Natural killer cell (primary cell): ENCODE data around the gene KRTAP19-8. TPM values are rescaled to one million over a fixed set of nuclear protein-coding genes. Genes with fewer than 3 reads are reported as not detected.

Experiments
- ATAC-seq, 3 donors: fragments of 150-1000 bp in 2 of 3; fragments of 200-7000 bp in 1 of 3; cut with Tn5 transposase; 1 replicate in 1 of 3; 2 replicates in 2 of 3; pipeline ENCODE4 v1.10.0; 2021; ENCODE audit warnings: mild to moderate bottlenecking in 2 of 3, moderate library complexity in 2 of 3
- DNase-seq, 2 donors: peaks; one replicate each; pipeline versions ENCODE4 v3.0.0 to v3.0.0-alpha.2; 2013 to 2021; ENCODE audit warnings: mixed read lengths in 1 of 2
- H3K27ac ChIP-seq: one replicate; pipeline ENCODE4 v1.5.1; 2013; ENCODE audit warnings: mild to moderate bottlenecking, low read length
- H3K27me3 ChIP-seq: one replicate; pipeline ENCODE4 v1.6.1; 2013; ENCODE audit warnings: low read length; ENCODE audit not compliant: control insufficient read depth, insufficient read depth
- H3K36me3 ChIP-seq: one replicate; pipeline ENCODE4 v1.6.1; 2013; ENCODE audit warnings: low read length; ENCODE audit not compliant: control insufficient read depth, insufficient read depth
- H3K4me1 ChIP-seq: one replicate; pipeline ENCODE4 v1.6.1; 2013; ENCODE audit warnings: low read length; ENCODE audit not compliant: control insufficient read depth, insufficient read depth
- H3K4me3 ChIP-seq: one replicate; pipeline ENCODE4 v1.5.1; 2013; ENCODE audit warnings: low read length
- H3K9me3 ChIP-seq: one replicate; pipeline ENCODE4 v1.6.1; 2013; ENCODE audit warnings: low read length; ENCODE audit not compliant: control insufficient read depth, insufficient read depth
- H3K27ac Mint-ChIP-seq, 2 donors: one replicate each; pipeline ENCODE4 v1.8.0; 2022; ENCODE audit warnings: mild to moderate bottlenecking in 2 of 2, mixed read lengths in 2 of 2, moderate library complexity in 1 of 2
- H3K27me3 Mint-ChIP-seq, 2 donors: one replicate each; pipeline ENCODE4 v1.8.0; 2022; ENCODE audit warnings: low read depth in 2 of 2, mixed read lengths in 2 of 2
- H3K36me3 Mint-ChIP-seq: one replicate; pipeline ENCODE4 v1.8.0; 2022; ENCODE audit warnings: mixed read lengths
- H3K4me1 Mint-ChIP-seq, 2 donors: one replicate each; pipeline ENCODE4 v1.8.0; 2022; ENCODE audit warnings: mixed read lengths in 2 of 2
- H3K4me3 Mint-ChIP-seq: one replicate; pipeline ENCODE4 v1.8.0; 2022; ENCODE audit warnings: mild to moderate bottlenecking, moderate library complexity, mixed read lengths
- H3K9me3 Mint-ChIP-seq, 2 donors: one replicate each; pipeline ENCODE4 v1.8.0; 2022; ENCODE audit warnings: mixed read lengths in 2 of 2
- CTCF ChIP-seq: fragments of 200-600 bp; IDR thresholded peaks from one replicate; pipeline ENCODE4 v1.8.0; 2022; ENCODE audit warnings: antibody characterized with exemption
- WGBS: methylation state at CpG from one replicate; pipeline ENCODE4 v1.1.7; 2013; ENCODE audit warnings: missing lambda C conversion rate; ENCODE audit not compliant: insufficient coverage; 5-methylcytosine and 5-hydroxymethylcytosine counted together
- intact Hi-C: fragments of 100-400 bp; cut with micrococcal nuclease; formaldehyde crosslinking; loops from one replicate; pipeline ENCODE4 v1.14.2; 2022
- total RNA-seq, 4 donors: library from RNA; stranded (reverse); fragments of 120-200 nt in 1 of 4; gene quantifications; one replicate each; pipeline versions ENCODE4 v1.2.3 to v1.2.4, GENCODE V29; 2013 to 2022

Gene KRTAP19-8
- total RNA-seq, 3 donors from 2014 or later (not counting 1 experiment from before 2014, with no cell fraction given) = not detected

GRCh38 chr21:31043471-31043870 is 5.2 kb upstream of the KRTAP19-8 start:
- Mint-ChIP-seq H3K27ac (no peak overlapping the region), H3K4me3 (no peak overlapping the region), H3K4me1 (no peaks in the 10 kb centered on the region), H3K9me3 (no peaks in the 10 kb centered on the region), H3K27me3 (peaks cover 6 to 7% of the 10 kb centered on the region in 2 donors), H3K36me3 (no peaks in the 10 kb centered on the region)
- H3K9me3 ChIP-seq = no peaks in the 10 kb centered on the region
- H3K27ac ChIP-seq = no peak overlapping the region
- no peaks in the 10 kb centered on the region for H3K36me3 ChIP-seq
- no peaks in the 10 kb centered on the region for H3K27me3 ChIP-seq
- no peak overlapping the region for H3K4me3 ChIP-seq
- WGBS = 91% methylated on average over 4 of the region's 5 CpGs
- H3K4me1 ChIP-seq = no peaks in the 10 kb centered on the region
- intact Hi-C loops = no loop called here
- DNase-seq (no peak), ATAC-seq (no peak)
- no peak for TF ChIP-seq CTCF

- H3K9me3 ChIP-seq = no peaks in the 10 kb centered on the region
- Mint-ChIP-seq H3K27me3 (peaks cover 6 to 9% of the 10 kb centered on the region in 2 donors), H3K27ac (no peak overlapping the region), H3K9me3 (no peaks in the 10 kb centered on the region), H3K4me3 (no peak overlapping the region), H3K4me1 (no peaks in the 10 kb centered on the region), H3K36me3 (no peaks in the 10 kb centered on the region)
- no peaks in the 10 kb centered on the region for H3K36me3 ChIP-seq
- no peak overlapping the region for H3K4me3 ChIP-seq
- DNase-seq (no peak), ATAC-seq (no peak)
- WGBS = no CpG with 5 or more reads among the region's 1 CpG
- no peak for TF ChIP-seq CTCF
- H3K4me1 ChIP-seq = no peaks in the 10 kb centered on the region
- intact Hi-C loops = no loop called here
- no peak overlapping the region for H3K27ac ChIP-seq
- no peaks in the 10 kb centered on the region for H3K27me3 ChIP-seq
These were observed 3.8 kb upstream of the KRTAP19-8 start for GRCh38 chr21:31042080-31042464.

GRCh38 chr21:31041295-31042079 is 3.2 kb upstream of the KRTAP19-8 start:
- H3K27ac ChIP-seq = no peak overlapping the region
- intact Hi-C loops = no loop called here
- H3K4me3 ChIP-seq = no peak overlapping the region
- H3K27me3 ChIP-seq = no peaks in the 10 kb centered on the region
- WGBS = 85% methylated on average over 10 of the region's 11 CpGs
- no peaks in the 10 kb centered on the region for H3K4me1 ChIP-seq
- ATAC-seq = no peak
- no peak overlapping the region for H3K27ac Mint-ChIP-seq
- peaks cover 6 to 10% of the 10 kb centered on the region in 2 donors for H3K27me3 Mint-ChIP-seq
- TF ChIP-seq CTCF = no peak
- no peaks in the 10 kb centered on the region for H3K36me3 ChIP-seq
- H3K9me3 ChIP-seq = no peaks in the 10 kb centered on the region
- no peaks in the 10 kb centered on the region for H3K9me3 Mint-ChIP-seq
- no peaks in the 10 kb centered on the region for H3K4me1 Mint-ChIP-seq
- H3K36me3 Mint-ChIP-seq = no peaks in the 10 kb centered on the region
- no peak overlapping the region for H3K4me3 Mint-ChIP-seq
- no peak for DNase-seq

GRCh38 chr21:31034378-31034777 is 3.9 kb downstream of the KRTAP19-8 start:
- Mint-ChIP-seq H3K27ac (no peak overlapping the region), H3K4me3 (no peak overlapping the region), H3K4me1 (no peaks in the 10 kb centered on the region), H3K9me3 (no peaks in the 10 kb centered on the region), H3K36me3 (no peaks in the 10 kb centered on the region), H3K27me3 (peaks cover 7 to 9% of the 10 kb centered on the region in 2 donors)
- no peak overlapping the region for H3K4me3 ChIP-seq
- H3K27me3 ChIP-seq = no peaks in the 10 kb centered on the region
- no peak overlapping the region for H3K27ac ChIP-seq
- no peaks in the 10 kb centered on the region for H3K4me1 ChIP-seq
- TF ChIP-seq CTCF = no peak
- no peaks in the 10 kb centered on the region for H3K9me3 ChIP-seq
- no peak for ATAC-seq
- no peaks in the 10 kb centered on the region for H3K36me3 ChIP-seq
- no peak for DNase-seq
- intact Hi-C loops = no loop called here
